Prostate gland (tissue), 2 donors: Measurements from ENCODE around the gene TPD52L2. TPM values are rescaled to one million over a fixed set of nuclear protein-coding genes. Genes with fewer than 3 reads are reported as not detected.
"Not testable (repeated sequence)": the region's sequence is repeated elsewhere in the genome, so short reads cannot be mapped to it uniquely, and the experiment has no call there.

ENCODE experiments used
- DNase-seq: peaks from one replicate; pipeline ENCODE4 v3.0.0-alpha.2; 2019; ENCODE audit warnings: low spot score
- H3K27ac ChIP-seq, 2 donors: fragments of 200-600 bp; sonication (generic); 2 replicates each; pipeline ENCODE4 v1.5.1; 2017 to 2019
- H3K27me3 ChIP-seq: fragments of 200-600 bp; sonication (generic); replicated peaks from 2 replicates; pipeline ENCODE4 v1.5.1; 2019; ENCODE audit not compliant: insufficient read depth
- H3K36me3 ChIP-seq, 2 donors: fragments of 200-600 bp; sonication (generic); 1 replicate in 1 of 2; 2 replicates in 1 of 2; pipeline versions ENCODE4 v1.5.1 to v1.8.1; 2017 to 2019
- H3K4me1 ChIP-seq: fragments of 200-600 bp; sonication (generic); replicated peaks from 2 replicates; pipeline ENCODE4 v1.5.1; 2019
- H3K4me3 ChIP-seq, 2 donors: fragments of 200-600 bp; sonication (generic); 2 replicates each; pipeline ENCODE4 v1.5.1; 2017 to 2019
- H3K9me3 ChIP-seq: fragments of 200-600 bp; sonication (generic); 2 replicates; pipeline ENCODE4 v1.5.1; 2017
- POLR2A ChIP-seq: fragments of 450-650 bp; IDR thresholded peaks from one replicate; pipeline ENCODE4 v1.6.1; 2016; ENCODE audit warnings: antibody characterized with exemption, mild to moderate bottlenecking
- POLR2AphosphoS5 ChIP-seq: sonication (generic); formaldehyde crosslinking; IDR thresholded peaks from one replicate; pipeline ENCODE4 v1.6.1; 2017; ENCODE audit warnings: antibody characterized with exemption
- WGBS: methylation state at CpG from one replicate; pipeline ENCODE4 v1.1.5; 2018; 5-methylcytosine and 5-hydroxymethylcytosine counted together
- intact Hi-C: fragments of 100-400 bp; cut with DNase I; formaldehyde crosslinking; loops from one replicate; pipeline ENCODE4 v1.14.2; 2022
- total RNA-seq, 2 donors: library from RNA; depleted of rRNA; stranded (reverse); fragments of >200 nt; gene quantifications; one replicate each; pipeline ENCODE4 v1.1.0, GENCODE V29; 2016
- TF ChIP-seq, protein P1 (sequence below), 4 experiments: fragments of 200-600 bp in 2 of 4; fragments of 450-650 bp in 2 of 4; sonication (generic) in 2 of 4; IDR thresholded peaks; 1 replicate in 3 of 4; 2 replicates in 1 of 4; pipeline ENCODE4 v1.5.1; 2016 to 2019; ENCODE audit warnings: antibody characterized with exemption in 4 of 4, mild to moderate bottlenecking in 2 of 4, moderate library complexity in 2 of 4

TPD52L2 gene
- total RNA-seq, 2 donors from 2014 or later, result 105 to 127 TPM

DNA sequence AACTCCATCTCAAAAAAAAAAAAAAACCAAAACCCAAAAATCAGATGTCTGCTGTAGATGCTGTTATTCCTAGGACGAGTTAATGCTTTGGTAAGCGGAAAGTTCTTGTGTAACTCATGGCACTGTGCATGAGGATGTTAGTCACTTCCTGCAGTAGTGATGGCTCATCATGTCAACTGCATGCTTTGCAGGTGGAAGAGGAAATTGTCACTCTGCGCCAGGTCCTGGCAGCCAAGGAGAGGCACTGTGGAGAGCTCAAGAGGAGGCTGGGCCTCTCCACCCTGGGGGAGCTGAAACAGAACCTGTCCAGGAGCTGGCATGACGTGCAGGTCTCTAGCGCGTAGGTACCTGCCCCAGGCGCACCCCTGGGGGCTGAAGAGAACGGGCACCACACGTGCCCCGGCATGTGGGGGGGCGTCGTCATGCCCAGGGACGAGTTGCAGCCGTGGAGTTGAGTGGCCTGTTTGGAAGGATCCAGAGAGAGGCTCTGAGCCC is 8.5 kb downstream of the TPD52L2 start:
- Histone ChIP-seq H3K36me3 (peaks cover 0 to 16% of the 10 kb centered on the region in 2 donors), H3K4me1 (no peaks in the 10 kb centered on the region), H3K27ac (no peak overlapping the region), H3K9me3 (no peaks in the 10 kb centered on the region), H3K4me3 (no peak overlapping the region), H3K27me3 (no peaks in the 10 kb centered on the region)
- intact Hi-C loops, result no loop called here
- no peak for DNase-seq
- WGBS, result 71% methylated on average over 14 of the region's 14 CpGs
- TF ChIP-seq POLR2A, result no peak
- peak; percentile 69 for TF ChIP-seq POLR2AphosphoS5
- TF ChIP-seq, protein P1, sequence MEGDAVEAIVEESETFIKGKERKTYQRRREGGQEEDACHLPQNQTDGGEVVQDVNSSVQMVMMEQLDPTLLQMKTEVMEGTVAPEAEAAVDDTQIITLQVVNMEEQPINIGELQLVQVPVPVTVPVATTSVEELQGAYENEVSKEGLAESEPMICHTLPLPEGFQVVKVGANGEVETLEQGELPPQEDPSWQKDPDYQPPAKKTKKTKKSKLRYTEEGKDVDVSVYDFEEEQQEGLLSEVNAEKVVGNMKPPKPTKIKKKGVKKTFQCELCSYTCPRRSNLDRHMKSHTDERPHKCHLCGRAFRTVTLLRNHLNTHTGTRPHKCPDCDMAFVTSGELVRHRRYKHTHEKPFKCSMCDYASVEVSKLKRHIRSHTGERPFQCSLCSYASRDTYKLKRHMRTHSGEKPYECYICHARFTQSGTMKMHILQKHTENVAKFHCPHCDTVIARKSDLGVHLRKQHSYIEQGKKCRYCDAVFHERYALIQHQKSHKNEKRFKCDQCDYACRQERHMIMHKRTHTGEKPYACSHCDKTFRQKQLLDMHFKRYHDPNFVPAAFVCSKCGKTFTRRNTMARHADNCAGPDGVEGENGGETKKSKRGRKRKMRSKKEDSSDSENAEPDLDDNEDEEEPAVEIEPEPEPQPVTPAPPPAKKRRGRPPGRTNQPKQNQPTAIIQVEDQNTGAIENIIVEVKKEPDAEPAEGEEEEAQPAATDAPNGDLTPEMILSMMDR (IDR thresholded peaks at IDR 0.05), result no peak

DNA sequence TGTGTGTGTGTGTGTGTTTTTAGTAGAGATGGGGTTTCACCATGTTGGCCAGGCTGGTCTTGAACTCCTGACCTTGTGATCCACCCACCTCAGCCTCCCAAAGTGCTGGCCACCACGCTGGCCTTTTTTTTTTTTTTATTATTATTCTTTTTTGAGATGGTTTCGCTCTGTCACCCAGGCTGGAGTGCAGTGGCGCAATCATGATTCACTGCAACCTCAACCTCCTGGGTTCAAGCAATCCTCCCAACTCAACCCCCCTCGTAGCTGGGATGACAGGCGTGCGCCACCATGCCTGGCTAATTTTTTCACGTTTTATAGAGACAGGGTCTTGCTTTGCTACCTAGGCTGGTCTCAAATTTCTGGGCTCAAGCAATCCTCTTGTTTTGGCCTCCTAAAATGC is 9.2 kb downstream of the TPD52L2 start:
- H3K4me1 ChIP-seq, H3K4me3 ChIP-seq, H3K27me3 ChIP-seq, DNase-seq, H3K27ac ChIP-seq, intact Hi-C loops, H3K9me3 ChIP-seq: not testable (repeated sequence)
- 91% methylated on average over 7 of the region's 7 CpGs for WGBS
- peaks cover 0 to 15% of the 10 kb centered on the region in 2 donors for H3K36me3 ChIP-seq

DNA sequence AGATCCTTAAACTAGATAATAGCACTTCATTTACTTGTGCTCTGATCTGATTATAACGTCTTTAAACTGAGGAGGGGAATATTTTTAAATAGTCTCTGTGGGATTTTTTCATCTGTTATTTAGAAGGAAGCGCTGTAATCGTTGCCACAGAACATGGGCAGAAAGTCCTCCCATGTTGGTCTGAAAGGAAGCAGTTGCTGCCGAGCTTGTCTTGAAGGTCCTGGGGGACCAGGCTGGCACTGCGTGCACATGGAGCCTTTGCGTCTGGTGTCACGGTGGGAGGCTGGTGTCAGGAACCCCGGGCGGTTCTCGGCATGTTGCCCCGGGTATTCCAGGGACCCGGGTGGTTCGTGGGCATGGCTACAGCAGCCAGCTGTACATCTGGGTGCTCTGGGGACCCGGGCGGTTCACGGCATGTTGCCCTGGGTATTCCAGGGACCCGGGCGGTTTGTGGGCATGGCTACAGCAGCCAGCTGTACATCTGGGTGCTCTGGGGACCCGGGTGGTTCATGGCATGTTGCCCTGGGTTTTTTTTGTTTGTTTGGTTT is 11.5 kb downstream of the TPD52L2 start:
- H3K27ac ChIP-seq, result no peak overlapping the region
- intact Hi-C loops, result no loop called here
- no peaks in the 10 kb centered on the region for H3K9me3 ChIP-seq
- no peak overlapping the region for H3K4me3 ChIP-seq
- TF ChIP-seq POLR2A (no peak), POLR2AphosphoS5 (no peak)
- TF ChIP-seq, protein P1 (IDR thresholded peaks at IDR 0.05), result no peak
- WGBS, result 89% methylated on average over 19 of the region's 19 CpGs
- H3K36me3 ChIP-seq, result peaks cover 0 to 6% of the 10 kb centered on the region in 2 donors
- H3K27me3 ChIP-seq, result no peaks in the 10 kb centered on the region
- DNase-seq, result no peak
- H3K4me1 ChIP-seq, result no peaks in the 10 kb centered on the region

DNA sequence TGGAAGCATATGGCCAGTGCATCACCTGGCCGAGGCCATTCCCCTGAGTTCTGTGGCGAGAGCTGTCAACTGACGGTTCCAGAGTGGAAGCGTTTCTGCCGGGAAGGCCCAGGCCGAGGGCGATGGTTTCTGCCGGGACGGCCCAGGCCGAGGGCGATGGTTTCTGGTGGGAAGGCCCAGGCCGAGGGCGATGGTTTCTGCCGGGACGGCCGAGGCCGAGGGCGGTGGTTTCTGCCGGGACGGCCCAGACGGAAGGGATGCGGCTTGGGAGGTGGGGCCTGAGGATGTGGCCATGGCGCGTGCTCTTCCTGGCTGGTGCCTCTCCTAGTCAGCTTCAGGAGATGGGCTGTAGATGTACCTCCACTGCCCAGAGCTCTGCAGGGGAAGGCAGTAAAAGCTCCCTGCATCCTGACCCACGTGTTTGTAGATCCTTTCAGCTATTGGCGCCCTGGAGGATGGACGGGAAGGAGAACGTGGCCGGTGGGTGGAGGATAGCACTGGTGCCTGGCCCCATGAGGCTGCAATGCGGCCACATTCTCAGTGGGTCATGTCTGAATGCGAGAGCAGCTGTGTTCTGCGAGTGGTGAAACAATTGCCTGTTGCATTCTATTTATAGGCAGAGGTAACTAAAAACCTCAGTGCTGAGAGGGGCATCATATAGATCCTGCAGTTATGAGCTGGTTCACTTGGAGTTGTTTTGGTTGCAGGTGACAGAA is 12.8 kb downstream of the TPD52L2 start:
- Histone ChIP-seq H3K9me3 (no peaks in the 10 kb centered on the region), H3K4me3 (no peak overlapping the region), H3K27me3 (no peaks in the 10 kb centered on the region), H3K27ac (no peak overlapping the region), H3K36me3 (peaks cover 0 to 6% of the 10 kb centered on the region in 2 donors), H3K4me1 (no peaks in the 10 kb centered on the region)
- TF ChIP-seq POLR2AphosphoS5 (no peak), POLR2A (no peak)
- TF ChIP-seq, protein P1 (IDR thresholded peaks at IDR 0.05), result no peak
- DNase-seq, result no peak
- 93% methylated on average over 32 of the region's 32 CpGs for WGBS
- intact Hi-C loops, result no loop called here

DNA sequence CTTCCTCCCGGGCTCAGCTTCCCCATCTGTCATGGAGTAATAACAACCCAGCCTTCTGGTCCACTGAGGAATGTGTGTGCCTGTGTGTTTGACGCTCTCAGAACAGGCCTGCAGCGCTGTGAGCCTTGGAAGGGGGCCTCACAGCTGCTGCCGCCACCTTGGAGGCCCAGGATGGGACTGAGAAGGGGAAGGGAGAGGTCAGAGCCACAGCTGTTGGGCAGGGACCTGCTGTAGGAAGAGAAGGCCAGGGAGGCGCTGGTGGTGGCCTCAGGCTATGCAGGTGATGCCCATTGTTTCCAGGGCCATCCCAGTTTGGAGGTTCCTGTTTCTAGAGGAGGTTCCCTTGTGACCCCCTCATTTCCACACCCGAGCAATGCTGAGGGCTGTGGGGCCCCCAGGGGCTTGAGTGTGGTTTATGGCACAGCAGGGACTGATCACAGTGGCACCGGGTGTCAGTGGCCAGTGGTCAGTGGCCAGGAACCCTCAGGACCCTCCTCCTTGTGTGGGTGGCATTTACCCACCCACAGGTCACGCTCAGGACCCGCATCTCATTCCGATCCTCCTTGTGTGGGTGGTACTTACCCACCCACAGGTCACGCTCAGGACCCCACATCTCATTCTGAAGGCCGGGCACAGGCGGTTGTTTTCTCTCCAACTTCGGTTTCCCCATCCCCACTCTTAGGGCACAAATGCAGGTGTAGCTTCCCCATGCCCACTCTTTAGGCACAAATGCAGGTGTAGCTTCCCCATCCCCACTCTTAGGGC is 14.0 kb downstream of the TPD52L2 start:
- TF ChIP-seq POLR2A, result no peak
- TF ChIP-seq POLR2AphosphoS5, result no peak
- TF ChIP-seq, protein P1 (IDR thresholded peaks at IDR 0.05), result no peak
- no peaks in the 10 kb centered on the region for H3K9me3 ChIP-seq
- WGBS, result 93% methylated on average over 14 of the region's 14 CpGs
- no peaks in the 10 kb centered on the region for H3K27me3 ChIP-seq
- intact Hi-C loops, result no loop called here
- no peak overlapping the region for H3K27ac ChIP-seq
- no peak for DNase-seq
- H3K36me3 ChIP-seq, result peaks cover 0 to 6% of the 10 kb centered on the region in 2 donors
- peaks cover 1% of the 10 kb centered on the region for H3K4me1 ChIP-seq
- no peak overlapping the region for H3K4me3 ChIP-seq

DNA sequence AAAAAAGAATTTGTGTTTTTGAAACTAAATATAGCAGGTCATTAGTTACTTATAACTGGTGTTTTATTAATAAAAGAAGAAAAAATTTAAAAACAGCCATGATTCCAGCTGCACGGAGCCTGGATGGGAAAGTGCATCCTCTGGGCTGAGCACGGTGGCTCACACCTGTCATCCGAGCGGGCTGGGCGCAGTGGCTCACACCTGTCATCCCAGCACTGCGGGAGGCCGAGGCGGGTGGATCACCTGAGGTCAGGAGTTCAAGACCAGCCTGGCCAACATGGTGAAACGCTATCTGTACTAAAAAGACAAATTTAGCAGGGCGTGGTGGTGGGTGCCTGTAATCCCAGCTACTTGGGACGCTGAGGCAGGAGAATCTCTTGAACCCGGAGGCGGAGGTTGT is 15.8 kb downstream of the TPD52L2 start:
- H3K27ac ChIP-seq, intact Hi-C loops, H3K4me1 ChIP-seq, H3K27me3 ChIP-seq, H3K4me3 ChIP-seq, DNase-seq, H3K9me3 ChIP-seq, H3K36me3 ChIP-seq: not testable (repeated sequence)
- 93% methylated on average over 13 of the region's 13 CpGs for WGBS
